Activated CD4-positive, alpha-beta memory T cell treated with anti-CD3 and anti-CD28 coated beads, Interleukin-2, amount 10 ng/mL, durations not matched to agents 7 days and 5 days (primary cell): Measurements from ENCODE around the gene SAMSN1. TPM values are rescaled to one million over a fixed set of nuclear protein-coding genes. Genes with fewer than 3 reads are reported as not detected.

Experiments
- CTCF ChIA-PET: fragments of 350-600 bp; sonication (Branson Sonifier 250); formaldehyde crosslinking; loops from one replicate; lab custom pipeline; 2021; ENCODE audit warnings: antibody characterized with exemption, inconsistent platforms; lab: Charles Lee
- POLR2A ChIA-PET: fragments of 350-600 bp; sonication (Branson Sonifier 250); formaldehyde crosslinking; loops from one replicate; lab custom pipeline; 2021; ENCODE audit warnings: antibody characterized with exemption; lab: Charles Lee
- DNase-seq: peaks from one replicate; pipeline ENCODE4 v3.0.0-alpha.2; 2020
- H3K27ac Mint-ChIP-seq: one replicate; pipeline ENCODE4 v1.8.0; 2021; ENCODE audit warnings: mild to moderate bottlenecking, mixed read lengths
- H3K27me3 Mint-ChIP-seq: one replicate; pipeline ENCODE4 v1.8.0; 2021; ENCODE audit warnings: mixed read lengths
- H3K36me3 Mint-ChIP-seq: one replicate; pipeline ENCODE4 v1.8.0; 2021; ENCODE audit warnings: low read depth, mixed read lengths
- H3K4me1 Mint-ChIP-seq: one replicate; pipeline ENCODE4 v1.8.0; 2021; ENCODE audit warnings: mixed read lengths
- H3K4me3 Mint-ChIP-seq: one replicate; pipeline ENCODE4 v1.8.0; 2021; ENCODE audit warnings: mild to moderate bottlenecking, mixed read lengths
- H3K9me3 Mint-ChIP-seq: one replicate; pipeline ENCODE4 v1.8.0; 2021; ENCODE audit warnings: mixed read lengths
- total RNA-seq, 2 experiments: library from RNA; stranded (reverse); gene quantifications; one replicate each; pipeline ENCODE4 v1.2.3, GENCODE V29; 2021

SAMSN1 gene
- total RNA-seq = 10 to 100 TPM; 87.1 to 91.0 TPM

DNA sequence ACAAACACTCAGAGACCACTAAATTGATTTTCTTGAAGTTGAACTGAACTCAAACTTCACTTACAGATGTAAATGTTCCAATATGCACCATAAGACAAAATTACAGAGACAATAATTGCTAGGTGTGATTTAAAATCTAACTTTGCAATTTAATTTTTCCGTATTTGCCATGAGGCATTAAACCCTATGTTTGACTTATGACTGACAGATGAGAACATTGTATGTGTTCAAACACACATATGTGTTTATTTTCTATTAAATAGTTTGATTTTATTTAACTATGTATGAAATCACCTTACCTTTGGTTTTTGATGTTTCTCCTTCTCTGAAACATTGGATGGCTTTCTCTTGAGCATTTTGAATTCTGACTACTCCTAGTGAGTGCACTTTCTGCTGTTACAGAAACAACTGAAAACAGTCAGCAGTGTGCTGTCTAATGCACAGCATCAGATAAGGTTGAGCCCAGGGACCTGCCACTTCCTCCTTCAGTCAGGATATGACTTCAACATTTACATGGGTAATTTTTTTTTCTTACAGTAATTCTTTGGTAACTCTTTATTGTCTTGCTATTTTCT lies at the start of gene SAMSN1:
Gene SAMSN1 (minus strand): TSS at position 410 of the 575 bp plus-strand sequence. CDS start 54 bp downstream, at position 356.
- ChIA-PET CTCF (interaction anchor here (1.4 kb wide), 1 partner anchor 191 kb away, joined by 3 read pairs; no protein-coding TSS in a partner anchor), POLR2A (interaction anchor here (0.9 to 7.5 kb wide), 7 partner anchors 18 to 190 kb away, joined by 3 to 196 read pairs (median 9); partner anchors contain the start of gene HSPA13)
- H3K4me1 Mint-ChIP-seq = peaks cover 62% of the 10 kb centered on the region

DNA sequence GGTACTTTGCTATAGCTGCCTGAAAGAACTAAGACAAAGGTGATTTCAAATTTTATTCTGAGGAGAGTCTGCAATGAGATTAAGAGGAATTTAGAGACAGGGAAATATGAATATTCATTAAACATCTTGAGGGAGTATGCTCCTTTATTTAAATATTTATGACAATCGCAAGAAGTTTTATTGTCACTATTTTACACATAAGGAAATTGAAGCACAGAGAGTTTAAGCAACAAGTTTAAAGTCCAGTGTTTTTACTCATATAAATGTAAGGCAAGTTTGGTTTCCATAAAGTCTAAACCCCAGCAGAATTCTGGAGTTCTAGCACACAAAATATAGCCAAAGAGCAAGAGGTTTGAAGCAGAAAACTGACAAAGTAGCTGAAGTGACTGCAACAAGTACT lies 49.3 kb upstream of the SAMSN1 start:
- Mint-ChIP-seq H3K27ac (no peak overlapping the region), H3K36me3 (peaks cover 37% of the 10 kb centered on the region), H3K9me3 (peaks cover 27% of the 10 kb centered on the region), H3K4me1 (peaks cover 20% of the 10 kb centered on the region), H3K27me3 (no peaks in the 10 kb centered on the region), H3K4me3 (no peak overlapping the region)
- CTCF ChIA-PET = no interaction called here
- POLR2A ChIA-PET = no interaction called here
- no peak for DNase-seq

More for the DNA sequence above, at the start of gene SAMSN1:
- DNase-seq = peak; percentile 83
- H3K27me3 Mint-ChIP-seq = no peaks in the 10 kb centered on the region
- peaks cover 27% of the 10 kb centered on the region for H3K36me3 Mint-ChIP-seq
- peak within 1 kb of the TSS; percentile 98 for H3K4me3 Mint-ChIP-seq
- no peaks in the 10 kb centered on the region for H3K9me3 Mint-ChIP-seq
- peak within 1 kb of the TSS; percentile 87 for H3K27ac Mint-ChIP-seq

DNA sequence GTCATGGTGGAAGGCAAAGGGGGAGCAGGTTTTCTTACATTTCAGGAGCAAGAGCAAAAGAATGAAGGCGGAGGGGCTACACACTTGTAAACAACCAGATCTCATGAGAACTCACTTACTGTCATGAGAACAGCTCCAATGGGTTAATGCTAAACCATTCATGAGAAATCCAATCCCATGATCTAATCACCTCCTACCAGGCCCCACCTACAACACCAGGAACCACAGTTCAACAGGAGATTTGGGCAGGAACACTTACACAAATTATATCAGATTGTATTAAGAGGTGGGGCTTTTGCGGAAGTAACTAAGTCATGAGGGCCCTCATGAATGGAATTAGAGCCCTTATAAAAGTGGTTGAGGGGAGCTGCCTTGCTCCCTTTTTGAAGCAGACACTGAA lies 48.9 kb upstream of the SAMSN1 start:
- H3K4me1 Mint-ChIP-seq = peaks cover 23% of the 10 kb centered on the region
- H3K27me3 Mint-ChIP-seq = no peaks in the 10 kb centered on the region
- H3K4me3 Mint-ChIP-seq = no peak overlapping the region
- H3K27ac Mint-ChIP-seq = no peak overlapping the region
- CTCF ChIA-PET = no interaction called here
- H3K36me3 Mint-ChIP-seq = peaks cover 37% of the 10 kb centered on the region
- peaks cover 27% of the 10 kb centered on the region for H3K9me3 Mint-ChIP-seq
- DNase-seq = no peak
- POLR2A ChIA-PET = no interaction called here

DNA sequence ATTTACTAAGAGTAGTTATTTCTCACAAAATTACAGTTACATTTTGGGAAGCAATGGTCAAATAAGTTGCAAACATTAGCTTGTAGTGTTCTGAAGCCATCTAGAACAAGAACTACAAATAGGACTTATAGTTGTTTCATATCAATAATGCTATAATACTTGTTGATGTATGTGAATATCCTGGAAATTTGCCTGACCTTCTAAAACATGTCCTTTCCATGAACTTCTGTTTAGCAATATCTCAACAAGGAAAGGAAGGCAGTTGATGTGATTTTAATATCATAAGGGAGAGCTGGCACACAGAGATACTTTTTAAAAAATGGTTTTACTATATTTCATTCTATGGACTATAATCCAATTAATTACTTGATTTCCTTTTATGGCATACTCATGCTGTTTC lies 47.1 kb upstream of the SAMSN1 start:
- Mint-ChIP-seq H3K9me3 (peaks cover 28% of the 10 kb centered on the region), H3K27me3 (no peaks in the 10 kb centered on the region), H3K27ac (no peak overlapping the region), H3K36me3 (peaks cover 37% of the 10 kb centered on the region), H3K4me1 (peaks cover 28% of the 10 kb centered on the region), H3K4me3 (no peak overlapping the region)
- POLR2A ChIA-PET = interaction anchor here (1.2 to 1.8 kb wide), 2 partner anchors 36 to 60 kb away, joined by 3 to 5 read pairs; no protein-coding TSS in a partner anchor
- no peak for DNase-seq
- CTCF ChIA-PET = interaction anchor here (1.9 kb wide), 1 partner anchor 10 kb away, joined by 4 read pairs; no protein-coding TSS in a partner anchor

DNA sequence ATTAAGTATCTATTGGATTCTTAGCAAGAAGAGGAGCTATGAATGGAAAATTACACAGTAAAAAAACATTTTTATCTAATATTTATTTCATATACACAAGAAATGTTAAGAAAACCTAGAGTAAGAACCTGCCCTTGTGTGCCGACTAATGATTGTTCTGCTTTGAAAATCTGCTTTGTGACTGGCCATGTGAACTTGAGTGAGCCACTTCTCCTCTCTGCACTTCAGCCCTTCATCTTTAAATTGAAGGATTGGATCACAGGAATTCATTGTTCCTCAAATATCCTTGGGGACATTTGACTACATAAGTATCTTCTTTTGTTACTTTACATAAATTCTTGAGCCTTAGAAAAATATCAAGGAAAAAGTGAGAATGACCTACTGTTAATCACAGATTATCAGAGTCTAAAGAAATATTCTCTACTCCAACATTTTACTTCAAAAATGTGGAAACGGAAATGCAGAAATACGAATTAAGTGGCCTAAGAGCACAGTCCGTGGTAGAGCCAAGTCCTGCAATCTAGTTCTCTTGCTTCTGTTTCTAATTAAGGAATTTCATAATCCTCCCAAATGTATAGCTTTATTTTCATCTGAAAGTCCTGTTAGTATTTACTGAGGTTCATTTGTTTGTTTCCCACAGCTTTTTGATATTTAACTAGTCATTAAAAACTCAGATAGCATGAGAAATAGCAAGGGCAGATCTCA lies 46.3 kb upstream of the SAMSN1 start:
- Mint-ChIP-seq H3K27me3 (no peaks in the 10 kb centered on the region), H3K9me3 (peaks cover 28% of the 10 kb centered on the region), H3K36me3 (peaks cover 38% of the 10 kb centered on the region), H3K4me3 (no peak overlapping the region), H3K27ac (no peak overlapping the region), H3K4me1 (peaks cover 28% of the 10 kb centered on the region)
- ChIA-PET POLR2A (interaction anchor here (0.6 to 2.0 kb wide), 10 partner anchors 9 to 210 kb away, joined by 3 to 7 read pairs (median 4); no protein-coding TSS in a partner anchor), CTCF (interaction anchor here (1.3 to 1.9 kb wide), 2 partner anchors 11 to 21 kb away, joined by 3 to 4 read pairs; no protein-coding TSS in a partner anchor)
- DNase-seq = no peak

DNA sequence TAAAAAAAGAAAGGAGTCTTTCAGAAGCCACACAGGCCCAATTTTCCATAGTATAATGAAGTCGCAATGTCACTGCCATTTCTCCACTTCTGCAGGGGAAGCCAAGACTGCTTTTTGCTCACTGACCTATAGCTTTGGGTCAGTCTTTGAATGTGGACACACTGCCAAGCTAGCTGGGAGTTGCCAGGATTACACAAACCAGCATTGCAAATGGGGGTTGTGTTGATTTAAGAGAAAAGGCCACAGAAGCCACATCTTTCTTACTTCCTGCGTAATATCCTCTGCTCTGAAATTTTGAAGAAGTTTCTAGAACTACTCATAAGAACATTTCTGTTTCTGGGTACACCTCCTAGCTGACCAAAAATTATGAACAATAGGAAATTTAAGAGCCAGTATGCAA lies 45.8 kb upstream of the SAMSN1 start:
- H3K4me1 Mint-ChIP-seq = peaks cover 28% of the 10 kb centered on the region
- ChIA-PET POLR2A (interaction anchor here (0.6 to 2.0 kb wide), 9 partner anchors 8 to 210 kb away, joined by 3 to 7 read pairs (median 4); no protein-coding TSS in a partner anchor), CTCF (interaction anchor here (1.3 to 1.9 kb wide), 2 partner anchors 11 to 22 kb away, joined by 3 to 4 read pairs; no protein-coding TSS in a partner anchor)

DNA sequence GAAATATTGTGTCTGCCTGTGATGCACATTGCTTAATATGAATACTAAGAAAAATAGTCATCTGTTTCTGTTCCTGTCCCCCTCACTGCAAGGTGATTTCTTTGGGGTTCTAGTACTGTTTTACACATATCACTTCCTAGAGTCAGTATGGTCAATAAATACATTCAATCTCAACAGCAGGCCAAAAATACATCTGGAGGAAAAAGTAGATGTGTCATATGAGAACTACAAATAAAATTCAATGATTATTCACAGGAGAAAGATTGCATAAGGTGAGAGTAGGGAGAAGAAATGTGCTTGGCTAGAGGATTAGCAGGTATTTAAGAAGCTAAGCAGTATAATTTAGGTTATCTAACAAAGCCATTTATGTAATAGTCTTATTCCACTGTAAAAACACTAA lies 45.3 kb upstream of the SAMSN1 start:
- ChIA-PET CTCF (interaction anchor here (1.3 to 1.9 kb wide), 2 partner anchors 12 to 22 kb away, joined by 3 to 4 read pairs; no protein-coding TSS in a partner anchor), POLR2A (interaction anchor here (0.9 to 2.0 kb wide), 8 partner anchors 8 to 209 kb away, joined by 3 to 7 read pairs (median 4); no protein-coding TSS in a partner anchor)
- Mint-ChIP-seq H3K36me3 (peaks cover 33% of the 10 kb centered on the region), H3K9me3 (peaks cover 22% of the 10 kb centered on the region), H3K27me3 (no peaks in the 10 kb centered on the region), H3K4me3 (no peak overlapping the region), H3K4me1 (peaks cover 28% of the 10 kb centered on the region), H3K27ac (peak overlapping the region; percentile 67)
- DNase-seq = no peak

More for the DNA sequence above, 45.8 kb upstream of the SAMSN1 start:
- peaks cover 26% of the 10 kb centered on the region for H3K9me3 Mint-ChIP-seq
- no peaks in the 10 kb centered on the region for H3K27me3 Mint-ChIP-seq
- H3K4me3 Mint-ChIP-seq = no peak overlapping the region
- DNase-seq = peak; percentile 28
- H3K36me3 Mint-ChIP-seq = peaks cover 38% of the 10 kb centered on the region
- peak overlapping the region; percentile 67 for H3K27ac Mint-ChIP-seq

DNA sequence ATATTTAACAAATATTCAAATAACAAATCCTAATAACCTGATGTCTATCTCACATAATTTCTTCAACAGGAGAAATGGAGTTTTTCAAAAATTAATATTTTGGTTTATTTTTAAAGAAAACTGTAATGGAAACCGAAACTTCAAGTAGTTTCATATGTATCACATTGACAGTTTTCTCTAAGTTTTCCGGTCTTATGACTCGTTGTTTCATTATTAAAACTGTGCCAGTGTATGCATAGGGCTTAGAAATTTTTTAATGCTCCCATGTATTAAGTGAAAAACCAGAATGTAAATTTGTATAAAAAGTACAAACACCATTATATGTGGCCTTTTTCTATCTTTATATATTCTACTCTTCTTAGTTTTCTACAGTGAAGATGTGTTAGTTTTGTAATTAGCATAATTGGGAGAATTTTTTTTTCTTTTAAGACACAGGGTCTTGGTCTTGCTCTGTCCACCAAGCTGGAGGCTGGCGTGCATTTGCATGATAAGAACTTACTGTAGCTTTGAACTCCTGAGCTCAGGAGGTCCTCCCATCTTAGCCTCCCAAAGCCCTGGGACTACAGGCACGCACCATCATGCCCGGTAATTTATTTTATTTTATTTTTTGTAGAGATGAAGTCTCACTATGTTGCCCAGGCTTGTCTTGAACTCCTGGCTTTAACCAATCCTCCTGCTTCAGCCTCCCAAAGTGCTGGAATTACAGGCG lies 43.9 kb upstream of the SAMSN1 start:
- Mint-ChIP-seq H3K4me1 (peaks cover 29% of the 10 kb centered on the region), H3K4me3 (peak overlapping the region; percentile 18), H3K9me3 (peaks cover 15% of the 10 kb centered on the region), H3K27me3 (no peaks in the 10 kb centered on the region), H3K27ac (peak overlapping the region; percentile 59), H3K36me3 (peaks cover 26% of the 10 kb centered on the region)
- CTCF ChIA-PET = no interaction called here
- POLR2A ChIA-PET = interaction anchor here (0.9 to 1.5 kb wide), 3 partner anchors 13 to 44 kb away, joined by 3 read pairs; no protein-coding TSS in a partner anchor
- DNase-seq = no peak

DNA sequence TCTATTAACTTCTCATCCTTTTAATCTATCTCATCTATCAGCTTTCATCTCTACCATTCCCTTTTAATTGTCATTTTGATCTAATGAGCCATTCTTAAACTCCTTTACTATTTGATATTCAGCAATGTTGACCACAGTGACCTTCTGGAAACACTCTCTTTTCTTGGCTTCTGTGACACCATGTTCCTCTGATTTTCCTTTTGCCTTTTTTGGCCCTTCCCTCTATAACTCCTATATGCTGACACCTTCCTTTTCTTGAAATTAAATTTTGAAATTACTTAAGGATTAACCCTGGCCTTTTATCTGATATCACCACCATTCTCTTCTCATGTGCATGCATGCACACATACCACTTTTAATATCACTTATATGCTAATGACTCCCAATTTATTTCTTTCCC lies 41.2 kb upstream of the SAMSN1 start:
- Mint-ChIP-seq H3K4me1 (peaks cover 32% of the 10 kb centered on the region), H3K9me3 (peaks cover 9% of the 10 kb centered on the region), H3K36me3 (peaks cover 19% of the 10 kb centered on the region), H3K27ac (no peak overlapping the region), H3K27me3 (no peaks in the 10 kb centered on the region), H3K4me3 (no peak overlapping the region)
- ChIA-PET POLR2A (no interaction called here), CTCF (interaction anchor here (1.7 kb wide), 1 partner anchor 151 kb away, joined by 5 read pairs; no protein-coding TSS in a partner anchor)
- no peak for DNase-seq

DNA sequence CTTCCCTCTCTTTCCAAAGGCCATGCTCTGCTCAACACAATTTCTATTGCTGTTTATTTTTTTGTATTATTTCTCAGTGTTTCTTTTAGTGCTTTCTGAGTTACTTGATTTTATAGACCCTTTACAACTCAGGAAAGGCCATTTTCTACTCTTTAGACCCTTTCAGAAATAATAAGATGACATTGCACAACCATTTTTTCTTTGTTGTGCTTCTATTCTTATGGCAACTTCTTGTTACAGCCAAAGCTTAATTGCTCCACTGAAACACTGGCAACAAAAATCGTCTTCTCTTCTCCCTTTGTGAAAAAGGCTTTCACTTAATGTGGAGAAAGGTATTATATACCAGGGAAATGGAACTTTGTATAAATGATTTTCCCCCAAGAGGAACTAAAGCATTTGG lies 39.0 kb upstream of the SAMSN1 start:
- ChIA-PET CTCF (no interaction called here), POLR2A (interaction anchor here (1.5 kb wide), 1 partner anchor 90 kb away, joined by 4 read pairs; no protein-coding TSS in a partner anchor)
- peaks cover 33% of the 10 kb centered on the region for H3K4me1 Mint-ChIP-seq
- H3K36me3 Mint-ChIP-seq = peaks cover 12% of the 10 kb centered on the region
- H3K27me3 Mint-ChIP-seq = peaks cover 2% of the 10 kb centered on the region
- H3K27ac Mint-ChIP-seq = no peak overlapping the region
- H3K4me3 Mint-ChIP-seq = no peak overlapping the region
- no peak for DNase-seq
- H3K9me3 Mint-ChIP-seq = peaks cover 4% of the 10 kb centered on the region

DNA sequence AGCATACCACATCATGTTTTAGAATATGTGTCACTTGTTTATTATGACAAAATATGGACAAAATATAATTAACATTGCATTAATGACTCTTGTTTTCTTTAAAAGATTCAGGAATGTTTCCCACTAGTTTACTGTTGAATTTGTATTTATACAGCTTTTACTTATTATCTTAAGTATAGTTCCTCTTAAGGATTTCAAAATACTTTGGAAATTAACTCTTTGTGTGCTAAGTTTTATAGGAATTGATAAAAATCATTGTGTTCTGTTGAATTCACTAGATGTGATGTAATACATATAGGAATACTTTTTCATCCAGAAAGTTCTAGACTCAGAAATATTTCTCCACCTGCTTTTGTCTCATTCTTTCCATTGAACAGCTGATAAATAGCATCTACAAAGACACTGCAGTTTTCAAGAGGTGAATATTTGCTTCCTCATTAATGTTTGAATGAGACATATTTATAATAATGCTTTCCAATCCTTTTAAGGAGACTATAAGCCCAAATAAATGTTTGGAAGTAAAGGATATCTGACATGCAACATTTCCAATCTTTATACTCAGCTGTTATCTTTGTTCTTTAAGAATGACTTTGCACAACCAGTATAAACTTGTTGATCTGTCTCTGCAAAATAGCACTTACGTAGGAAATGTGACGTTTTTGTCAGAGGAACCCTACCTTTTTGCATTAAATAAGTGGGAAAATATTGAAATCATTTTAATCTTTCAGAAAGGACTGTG lies 38.4 kb upstream of the SAMSN1 start:
- no peak overlapping the region for H3K4me3 Mint-ChIP-seq
- ChIA-PET CTCF (no interaction called here), POLR2A (interaction anchor here (1.2 to 1.5 kb wide), 2 partner anchors 20 to 91 kb away, joined by 3 to 4 read pairs; no protein-coding TSS in a partner anchor)
- no peak overlapping the region for H3K27ac Mint-ChIP-seq
- DNase-seq = no peak
- peaks cover 9% of the 10 kb centered on the region for H3K9me3 Mint-ChIP-seq
- H3K4me1 Mint-ChIP-seq = peaks cover 32% of the 10 kb centered on the region
- peaks cover 7% of the 10 kb centered on the region for H3K27me3 Mint-ChIP-seq
- peaks cover 16% of the 10 kb centered on the region for H3K36me3 Mint-ChIP-seq
